Gastroesophageal sphincter (tissue), 3 donors: ENCODE results near the gene SLFNL1.

Experiments used
- POLR2AphosphoS5 ChIP-seq: sonication (generic); formaldehyde crosslinking; IDR thresholded peaks from one replicate; pipeline ENCODE4 v1.6.1; 2017; ENCODE audit warnings: antibody characterized with exemption
- TF ChIP-seq, protein P1 (sequence below), 4 experiments: fragments of 200-600 bp in 2 of 4; fragments of 450-650 bp in 2 of 4; sonication (generic) in 1 of 4; IDR thresholded peaks; one replicate each; pipeline ENCODE4 v1.5.1; 2017 to 2019; ENCODE audit warnings: antibody characterized with exemption in 4 of 4, mild to moderate bottlenecking in 2 of 4, moderate library complexity in 2 of 4

DNA sequence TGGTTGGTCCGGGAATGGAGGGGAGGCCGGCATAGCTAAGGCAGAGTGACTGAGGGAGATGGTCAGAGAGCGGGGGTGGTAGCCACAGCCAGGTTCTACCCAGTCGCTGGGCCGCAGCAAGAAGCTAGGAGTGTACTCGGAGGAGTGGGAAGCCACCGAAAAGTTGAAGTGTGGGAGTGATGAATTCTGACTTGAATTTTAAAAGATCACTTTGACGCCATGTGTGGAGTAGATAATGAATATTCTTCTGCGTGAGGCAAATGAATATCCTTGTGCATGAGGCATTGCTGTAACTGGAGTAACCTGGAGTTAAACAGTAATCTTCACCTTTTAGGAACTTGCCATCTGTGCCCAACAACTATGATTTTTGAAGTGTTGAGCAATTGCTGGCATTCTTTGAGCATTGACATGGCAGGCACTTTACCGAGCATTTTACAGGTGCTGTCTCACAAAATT, 35.2 kb downstream of the SLFNL1 start:
- TF ChIP-seq, protein P1, sequence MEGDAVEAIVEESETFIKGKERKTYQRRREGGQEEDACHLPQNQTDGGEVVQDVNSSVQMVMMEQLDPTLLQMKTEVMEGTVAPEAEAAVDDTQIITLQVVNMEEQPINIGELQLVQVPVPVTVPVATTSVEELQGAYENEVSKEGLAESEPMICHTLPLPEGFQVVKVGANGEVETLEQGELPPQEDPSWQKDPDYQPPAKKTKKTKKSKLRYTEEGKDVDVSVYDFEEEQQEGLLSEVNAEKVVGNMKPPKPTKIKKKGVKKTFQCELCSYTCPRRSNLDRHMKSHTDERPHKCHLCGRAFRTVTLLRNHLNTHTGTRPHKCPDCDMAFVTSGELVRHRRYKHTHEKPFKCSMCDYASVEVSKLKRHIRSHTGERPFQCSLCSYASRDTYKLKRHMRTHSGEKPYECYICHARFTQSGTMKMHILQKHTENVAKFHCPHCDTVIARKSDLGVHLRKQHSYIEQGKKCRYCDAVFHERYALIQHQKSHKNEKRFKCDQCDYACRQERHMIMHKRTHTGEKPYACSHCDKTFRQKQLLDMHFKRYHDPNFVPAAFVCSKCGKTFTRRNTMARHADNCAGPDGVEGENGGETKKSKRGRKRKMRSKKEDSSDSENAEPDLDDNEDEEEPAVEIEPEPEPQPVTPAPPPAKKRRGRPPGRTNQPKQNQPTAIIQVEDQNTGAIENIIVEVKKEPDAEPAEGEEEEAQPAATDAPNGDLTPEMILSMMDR (IDR thresholded peaks at IDR 0.05), result no peak
- TF ChIP-seq POLR2AphosphoS5, result no peak
